B cell (primary cell): ENCODE data around the gene SHBG. TPM values are rescaled to one million over a fixed set of nuclear protein-coding genes. Genes with fewer than 3 reads are reported as not detected.

Source experiments
- ATAC-seq: fragments of 200-7000 bp; cut with Tn5 transposase; one replicate; pipeline ENCODE4 v1.10.0; 2021; ENCODE audit warnings: low read depth, mild to moderate bottlenecking, moderate number of reproducible peaks, moderate library complexity
- CTCF ChIA-PET: fragments of 350-600 bp; sonication (Branson Sonifier 250); formaldehyde crosslinking; loops from one replicate; lab custom pipeline; 2021; ENCODE audit warnings: antibody characterized with exemption, inconsistent platforms; lab: Charles Lee
- POLR2A ChIA-PET: fragments of 350-600 bp; sonication (Branson Sonifier 250); formaldehyde crosslinking; loops from one replicate; lab custom pipeline; 2021; ENCODE audit warnings: antibody characterized with exemption; lab: Charles Lee
- DNase-seq: peaks from one replicate; pipeline ENCODE4 v3.0.0; 2013
- H2AFZ ChIP-seq: 2 replicates; pipeline ENCODE4 v1.6.1; 2012; ENCODE audit warnings: mild to moderate bottlenecking, low read depth, low read length; ENCODE audit not compliant: insufficient read depth, poor library complexity, severe bottlenecking
- H3K27ac ChIP-seq, 2 donors: 1 replicate in 1 of 2; 2 replicates in 1 of 2; pipeline ENCODE4 v1.5.1; 2012 to 2013; ENCODE audit warnings: low read length in 2 of 2, mild to moderate bottlenecking in 2 of 2, moderate library complexity in 1 of 2
- H3K27me3 ChIP-seq, 4 experiments: fragments of 200-600 bp in 1 of 4; sonication (generic) in 1 of 4; replicated peaks in 1 of 4; 1 replicate in 2 of 4; 2 replicates in 2 of 4; pipeline versions ENCODE4 v1.6.1 to v1.7.0; 2013 to 2016; ENCODE audit warnings: low read length in 3 of 4, mild to moderate bottlenecking in 2 of 4, mixed read lengths in 1 of 4, moderate library complexity in 1 of 4; ENCODE audit not compliant: insufficient read depth in 4 of 4, control insufficient read depth in 3 of 4; ENCODE audit errors: control extremely low read depth in 1 of 4
- H3K36me3 ChIP-seq, 2 experiments: replicated peaks in 1 of 2; 1 replicate in 1 of 2; 2 replicates in 1 of 2; pipeline versions ENCODE4 v1.6.1 to v1.7.1; 2013; ENCODE audit warnings: low read length in 1 of 2; ENCODE audit not compliant: insufficient read depth in 2 of 2, control insufficient read depth in 1 of 2; ENCODE audit errors: control extremely low read depth in 1 of 2, extremely low read depth in 1 of 2
- H3K4me1 ChIP-seq, 2 donors: fragments of 200-600 bp in 1 of 2; sonication (generic) in 1 of 2; 1 replicate in 1 of 2; 2 replicates in 1 of 2; pipeline versions ENCODE4 v1.5.1 to v1.6.1; 2013 to 2017; ENCODE audit warnings: low read length in 2 of 2; ENCODE audit not compliant: control insufficient read depth in 2 of 2, insufficient read depth in 2 of 2
- H3K4me2 ChIP-seq: replicated peaks from 2 replicates; pipeline ENCODE3; 2012; ENCODE audit warnings: mild to moderate bottlenecking, low read depth, low read length; ENCODE audit not compliant: poor library complexity, severe bottlenecking
- H3K4me3 ChIP-seq, 5 experiments: fragments of 200-600 bp in 1 of 5; sonication (generic) in 1 of 5; 1 replicate in 3 of 5; 2 replicates in 2 of 5; pipeline versions ENCODE4 v1.5.1 to v1.7.0; 2011 to 2016; ENCODE audit warnings: low read length in 4 of 5, mild to moderate bottlenecking in 4 of 5, low read depth in 2 of 5, control low read depth in 1 of 5, moderate library complexity in 1 of 5; ENCODE audit not compliant: insufficient read depth in 1 of 5; ENCODE audit errors: control extremely low read depth in 1 of 5, extremely low read depth in 1 of 5
- H3K79me2 ChIP-seq: fragments of 200-600 bp; sonication (generic); one replicate; pipeline ENCODE4 v1.6.0; 2016; ENCODE audit warnings: low read length; ENCODE audit not compliant: control insufficient read depth, insufficient read depth
- H3K9ac ChIP-seq: fragments of 200-600 bp; sonication (generic); 2 replicates; pipeline ENCODE4 v1.6.1; 2017; ENCODE audit warnings: mild to moderate bottlenecking, low read length, moderate library complexity
- H3K9me3 ChIP-seq, 3 donors: one replicate each; pipeline versions ENCODE4 v1.6.1 to v1.7.1; 2013; ENCODE audit warnings: low read length in 2 of 3; ENCODE audit not compliant: control insufficient read depth in 2 of 3, insufficient read depth in 1 of 3; ENCODE audit errors: control extremely low read depth in 1 of 3
- H4K20me1 ChIP-seq: 2 replicates; pipeline ENCODE4 v1.6.0; 2012; ENCODE audit warnings: mild to moderate bottlenecking, low read length; ENCODE audit not compliant: insufficient read depth, control insufficient read depth, poor library complexity, severe bottlenecking
- H3K27ac Mint-ChIP-seq: one replicate; pipeline ENCODE4 v1.8.0; 2021; ENCODE audit warnings: mixed read lengths
- H3K27me3 Mint-ChIP-seq: one replicate; pipeline ENCODE4 v1.8.0; 2021; ENCODE audit warnings: mixed read lengths
- H3K4me1 Mint-ChIP-seq: one replicate; pipeline ENCODE4 v1.8.0; 2021; ENCODE audit warnings: mixed read lengths
- H3K4me3 Mint-ChIP-seq: one replicate; pipeline ENCODE4 v1.8.0; 2021; ENCODE audit warnings: mixed read lengths
- H3K9me3 Mint-ChIP-seq: one replicate; pipeline ENCODE4 v1.8.0; 2022; ENCODE audit warnings: mixed read lengths; ENCODE audit not compliant: insufficient read depth
- CTCF ChIP-seq: fragments of 200-600 bp; IDR thresholded peaks from one replicate; pipeline ENCODE4 v1.8.0; 2022; ENCODE audit warnings: antibody characterized with exemption, mild to moderate bottlenecking
- EZH2 ChIP-seq: IDR thresholded peaks from 2 replicates; pipeline ENCODE4 v1.6.1; 2012; ENCODE audit warnings: borderline replicate concordance, low read depth, mild to moderate bottlenecking, moderate library complexity, low read length; ENCODE audit not compliant: insufficient read depth, poor library complexity, severe bottlenecking
- WGBS: methylation state at CpG from one replicate; pipeline ENCODE4 v1.1.5; 2013; ENCODE audit warnings: missing lambda C conversion rate; ENCODE audit not compliant: insufficient coverage; 5-methylcytosine and 5-hydroxymethylcytosine counted together
- intact Hi-C: fragments of 100-400 bp; cut with micrococcal nuclease; formaldehyde crosslinking; loops from one replicate; pipeline ENCODE4 v1.10.0; 2022
- polyA plus RNA-seq: library from polyadenylated mRNA; depleted of rRNA; stranded (reverse); fragments of >200 nt; gene quantifications from 2 replicates; pipeline ENCODE4 v1.2.3, GENCODE V29; 2012
- total RNA-seq, 2 donors: library from RNA; stranded (reverse); fragments of 120-200 nt in 1 of 2; gene quantifications; 1 replicate in 1 of 2; 2 replicates in 1 of 2; pipeline versions ENCODE4 v1.2.3 to v1.2.4, GENCODE V29; 2013 to 2022

Gene SHBG
- total and polyA plus RNA-seq, 2 donors (not counting 1 experiment from before 2014, with no cell fraction given), result 0.10 TPM; not detected in 1

- H4K20me1 ChIP-seq, result no peaks in the 10 kb centered on the region
- no peak overlapping the region for H3K4me3 Mint-ChIP-seq
Measured at GRCh38 chr17:7631398-7632380, 1.8 kb downstream of the SHBG start.

More at GRCh38 chr17:7631398-7632380, 1.8 kb downstream of the SHBG start:
- Histone ChIP-seq H3K4me2 (no peak overlapping the region), H3K27me3 (no peaks in the 10 kb centered on the region), H3K4me3 (no peak overlapping the region), H3K4me1 (peaks cover 5 to 10% of the 10 kb centered on the region in 2 donors), H2AFZ (no peak overlapping the region), H3K9me3 (no peaks in the 10 kb centered on the region), H3K27ac (no peak overlapping the region), H3K36me3 (no peaks in the 10 kb centered on the region), H3K9ac (no peak overlapping the region), H3K79me2 (peaks cover 9% of the 10 kb centered on the region)
- H3K27ac Mint-ChIP-seq, result no peak overlapping the region
- no peak for ATAC-seq
- no peaks in the 10 kb centered on the region for H3K27me3 Mint-ChIP-seq
- CTCF ChIA-PET, result interaction anchor here (0.7 to 4.6 kb wide), 12 partner anchors 10 to 148 kb away, joined by 3 to 35 read pairs (median 5); partner anchors contain the start of genes ATP1B2, FXR2, SOX15 and TP53
- no peak for DNase-seq
- TF ChIP-seq CTCF (no peak), EZH2 (no peak)
- no peaks in the 10 kb centered on the region for H3K9me3 Mint-ChIP-seq
- intact Hi-C loops, result loop anchor here (1.0 kb wide), 1 partner anchor 57 kb away; the partner anchor contains the start of gene WRAP53
- H3K4me1 Mint-ChIP-seq, result peaks cover 11% of the 10 kb centered on the region
- POLR2A ChIA-PET, result no interaction called here
- 90% methylated on average over 11 of the region's 11 CpGs for WGBS
